ENCODE data around the gene NRXN3.

GRCh38 chr14:79729731-79730130 lies 1559.6 kb downstream of the NRXN3 start:
- TF ChIP-seq CTCF (IDR thresholded peaks at IDR 0.05; ENCODE audit: insufficient read depth, low read length, poor library complexity, severe bottlenecking) (no peak), EZH2phosphoT487 (conservative IDR thresholded peaks at IDR 0.05; ENCODE audit: low read length) (no peak)
